ENCODE results near the gene MAX. TPM values are rescaled to one million over a fixed set of nuclear protein-coding genes. Genes with fewer than 3 reads are reported as not detected.

The MAX gene
- total and polyA plus RNA-seq, 3 donors from 2014 or later, result 53.1 to 56.7 (median 56.4) TPM

DNA sequence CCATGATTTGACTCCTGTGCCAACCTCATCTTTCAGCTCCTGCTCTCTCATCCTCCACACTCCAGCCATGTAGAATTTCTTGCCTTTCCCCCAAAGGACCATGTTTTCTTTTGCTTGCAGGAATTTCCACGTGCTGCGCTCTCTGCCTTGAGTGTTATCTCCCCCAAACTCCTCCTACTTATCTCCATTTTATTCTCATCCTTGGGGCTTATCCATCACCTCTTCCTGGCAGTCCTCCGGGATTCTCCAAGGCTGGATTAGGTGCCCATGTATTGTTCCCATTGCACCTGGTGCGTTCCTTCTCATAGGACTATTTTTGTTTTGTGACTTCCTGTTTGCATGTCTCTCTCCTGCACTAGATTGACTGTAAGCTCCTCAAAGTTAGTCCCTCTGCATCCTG lies 7.0 kb upstream of the MAX start:
- H3K27ac ChIP-seq, result no peak overlapping the region
- H3K36me3 ChIP-seq (ENCODE audit: low read depth, missing control alignments), result no peaks in the 10 kb centered on the region
- no peak for DNase-seq
- H3K9me3 ChIP-seq, result no peaks in the 10 kb centered on the region
- H3K27me3 ChIP-seq, result no peaks in the 10 kb centered on the region
- 78 to 85% methylated on average over 4 of the region's 4 CpGs for WGBS, 2 donors
- intact Hi-C loops (cut with DNase I; ENCODE audit: low total_unique reads), result no loop called here
- no peak overlapping the region for H3K4me3 ChIP-seq
- H3K4me1 ChIP-seq, result no peaks in the 10 kb centered on the region
- TF ChIP-seq CTCF (IDR thresholded peaks at IDR 0.05) (no peak), POLR2A (IDR thresholded peaks at IDR 0.05) (no peak)

- DNase-seq, result no peak
- Histone ChIP-seq H3K4me1 (no peaks in the 10 kb centered on the region), H3K27me3 (no peaks in the 10 kb centered on the region), H3K27ac (no peak overlapping the region), H3K36me3 (ENCODE audit: low read depth, missing control alignments) (no peaks in the 10 kb centered on the region), H3K4me3 (no peak overlapping the region), H3K9me3 (no peaks in the 10 kb centered on the region)
- no peak for TF ChIP-seq POLR2A (IDR thresholded peaks at IDR 0.05)
- TF ChIP-seq CTCF (IDR thresholded peaks at IDR 0.05), result no peak
- WGBS, 2 donors, result 89% methylated on average over 1 of the region's 1 CpG
- intact Hi-C loops (cut with DNase I; ENCODE audit: low total_unique reads), result no loop called here
These were observed 4.9 kb upstream of the MAX start for GRCh38 chr14:65107200-65107599.

GRCh38 chr14:65106736-65107135 lies 4.4 kb upstream of the MAX start:
- DNase-seq, result no peak
- Histone ChIP-seq H3K27ac (no peak overlapping the region), H3K27me3 (no peaks in the 10 kb centered on the region), H3K4me3 (no peak overlapping the region), H3K9me3 (no peaks in the 10 kb centered on the region), H3K36me3 (ENCODE audit: low read depth, missing control alignments) (no peaks in the 10 kb centered on the region), H3K4me1 (no peaks in the 10 kb centered on the region)
- 59 to 76% methylated on average over 1 of the region's 1 CpG for WGBS, 2 donors
- intact Hi-C loops (cut with DNase I; ENCODE audit: low total_unique reads), result no loop called here
- TF ChIP-seq POLR2A (IDR thresholded peaks at IDR 0.05) (no peak), CTCF (IDR thresholded peaks at IDR 0.05) (no peak)

DNA sequence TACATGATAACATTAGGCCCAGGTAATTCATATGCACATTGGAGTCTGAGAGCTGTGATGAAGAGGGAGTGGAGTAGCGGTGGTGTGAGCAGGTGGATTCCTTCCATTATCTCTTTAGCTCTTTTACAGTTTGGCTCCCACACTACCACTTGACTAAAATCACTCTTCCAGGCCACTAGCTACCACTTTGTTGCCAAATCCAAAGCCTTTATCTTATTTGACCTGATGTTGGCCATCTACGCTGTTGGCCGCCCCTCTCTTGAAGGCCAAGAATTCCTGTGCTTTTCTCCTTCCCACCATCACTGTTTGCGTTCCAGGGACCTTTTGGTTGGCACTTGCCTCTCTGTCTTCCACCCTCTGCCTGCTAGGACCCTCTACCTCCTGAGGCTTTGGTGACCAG lies 4.0 kb upstream of the MAX start:
- H3K4me1 ChIP-seq, result no peaks in the 10 kb centered on the region
- TF ChIP-seq CTCF (IDR thresholded peaks at IDR 0.05) (no peak), POLR2A (IDR thresholded peaks at IDR 0.05) (no peak)
- DNase-seq, result no peak
- no peaks in the 10 kb centered on the region for H3K27me3 ChIP-seq
- H3K4me3 ChIP-seq, result no peak overlapping the region
- H3K27ac ChIP-seq, result no peak overlapping the region
- intact Hi-C loops (cut with DNase I; ENCODE audit: low total_unique reads), result no loop called here
- WGBS, 2 donors, result 94 to 98% methylated on average over 4 of the region's 4 CpGs
- H3K9me3 ChIP-seq, result no peaks in the 10 kb centered on the region
- H3K36me3 ChIP-seq (ENCODE audit: low read depth, missing control alignments), result no peaks in the 10 kb centered on the region

DNA sequence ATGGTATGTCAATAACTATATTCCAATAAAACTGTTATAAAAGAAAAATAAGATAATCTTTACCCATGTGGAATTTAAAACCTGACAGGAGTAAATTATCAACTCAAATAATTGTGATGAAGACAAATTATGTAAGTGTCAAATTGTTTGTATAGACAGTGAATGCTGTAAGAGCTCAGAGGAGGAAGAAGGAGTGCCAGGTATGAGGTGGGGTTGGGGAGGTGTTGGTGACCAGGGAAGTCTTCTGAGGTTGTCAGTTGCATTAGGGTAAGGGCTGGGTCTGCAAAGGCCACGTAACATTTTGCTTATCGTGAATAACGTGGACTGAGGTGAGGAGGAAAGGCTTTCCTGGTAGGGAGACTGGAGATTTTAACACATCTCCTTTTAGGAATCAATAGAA lies 2.5 kb upstream of the MAX start:
- Histone ChIP-seq H3K9me3 (no peaks in the 10 kb centered on the region), H3K27me3 (no peaks in the 10 kb centered on the region), H3K4me3 (no peak overlapping the region), H3K36me3 (ENCODE audit: low read depth, missing control alignments) (no peaks in the 10 kb centered on the region), H3K27ac (no peak overlapping the region), H3K4me1 (peaks cover 9% of the 10 kb centered on the region)
- intact Hi-C loops (cut with DNase I; ENCODE audit: low total_unique reads), result no loop called here
- WGBS, 2 donors, result 93 to 95% methylated on average over 3 of the region's 3 CpGs
- no peak for DNase-seq
- TF ChIP-seq CTCF (IDR thresholded peaks at IDR 0.05) (no peak), POLR2A (IDR thresholded peaks at IDR 0.05) (no peak)
